Measurements from ENCODE around the gene PDHB.

DNA sequence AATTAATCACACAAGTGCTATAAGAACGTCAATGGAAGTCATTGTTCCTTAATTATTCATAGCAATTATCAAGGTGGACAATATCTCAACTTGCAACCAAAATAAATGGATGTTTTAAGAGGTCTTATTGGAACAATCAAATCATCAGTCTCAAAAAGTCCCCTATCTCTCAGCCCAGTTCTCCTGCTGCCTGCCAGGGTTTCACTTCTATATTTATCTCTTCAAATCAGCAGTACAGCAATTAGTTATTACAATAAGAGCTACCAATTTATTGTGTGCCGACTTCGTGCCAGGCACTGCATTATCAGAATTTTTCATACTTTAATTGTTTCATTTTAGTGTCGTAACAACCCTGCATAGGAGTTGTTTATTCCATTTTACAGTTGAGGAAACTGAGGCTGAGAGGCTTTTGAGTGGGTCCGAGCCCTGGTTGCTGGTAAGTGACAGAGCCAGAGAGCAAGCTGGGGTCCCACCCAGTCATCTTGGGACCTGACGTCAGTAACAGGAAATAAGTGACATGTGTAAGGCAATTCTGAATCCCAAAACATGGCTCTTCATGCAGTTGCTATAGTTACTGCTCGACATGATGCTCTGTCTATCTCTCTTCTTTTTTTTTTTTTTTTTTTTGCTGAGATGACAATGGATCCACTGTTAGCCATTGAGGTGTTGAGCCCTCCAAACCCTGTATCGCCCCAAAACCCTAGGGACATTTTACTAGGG, 49.4 kb upstream of the PDHB start:
- TF ChIP-seq, protein P1, sequence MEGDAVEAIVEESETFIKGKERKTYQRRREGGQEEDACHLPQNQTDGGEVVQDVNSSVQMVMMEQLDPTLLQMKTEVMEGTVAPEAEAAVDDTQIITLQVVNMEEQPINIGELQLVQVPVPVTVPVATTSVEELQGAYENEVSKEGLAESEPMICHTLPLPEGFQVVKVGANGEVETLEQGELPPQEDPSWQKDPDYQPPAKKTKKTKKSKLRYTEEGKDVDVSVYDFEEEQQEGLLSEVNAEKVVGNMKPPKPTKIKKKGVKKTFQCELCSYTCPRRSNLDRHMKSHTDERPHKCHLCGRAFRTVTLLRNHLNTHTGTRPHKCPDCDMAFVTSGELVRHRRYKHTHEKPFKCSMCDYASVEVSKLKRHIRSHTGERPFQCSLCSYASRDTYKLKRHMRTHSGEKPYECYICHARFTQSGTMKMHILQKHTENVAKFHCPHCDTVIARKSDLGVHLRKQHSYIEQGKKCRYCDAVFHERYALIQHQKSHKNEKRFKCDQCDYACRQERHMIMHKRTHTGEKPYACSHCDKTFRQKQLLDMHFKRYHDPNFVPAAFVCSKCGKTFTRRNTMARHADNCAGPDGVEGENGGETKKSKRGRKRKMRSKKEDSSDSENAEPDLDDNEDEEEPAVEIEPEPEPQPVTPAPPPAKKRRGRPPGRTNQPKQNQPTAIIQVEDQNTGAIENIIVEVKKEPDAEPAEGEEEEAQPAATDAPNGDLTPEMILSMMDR (conservative IDR thresholded peaks at IDR 0.05; ENCODE audit: low read length) = no peak
- no peak for TF ChIP-seq EZH2phosphoT487 (IDR thresholded peaks at IDR 0.05; ENCODE audit: borderline replicate concordance, low read depth, low read length)
